Endothelial cell of umbilical vein (primary cell): ENCODE results near the gene CCDC85C.

ENCODE experiments used
- CTCF ChIP-seq, 2 donors: IDR thresholded peaks; 1 replicate in 1 of 2; 2 replicates in 1 of 2; pipeline ENCODE4 v1.5.1; 2011; ENCODE audit warnings: low read length in 2 of 2, mild to moderate bottlenecking in 2 of 2, moderate library complexity in 2 of 2, control low read depth in 1 of 2, inconsistent platforms in 1 of 2, low read depth in 1 of 2; ENCODE audit not compliant: insufficient read depth in 1 of 2; ENCODE audit errors: extremely low read depth in 1 of 2
- POLR2AphosphoS5 ChIP-seq: IDR thresholded peaks from 2 replicates; pipeline ENCODE4 v1.6.1; 2012; ENCODE audit warnings: low read depth, mild to moderate bottlenecking, control low read depth, low read length, moderate library complexity; ENCODE audit not compliant: insufficient read depth

- peak; percentile 46 to 70 for TF ChIP-seq CTCF (IDR thresholded peaks at IDR 0.05; ENCODE audit: extremely low read depth in 1 of 2, insufficient read depth in 1 of 2, low read depth in 1 of 2, low read length in 2 of 2)
- TF ChIP-seq POLR2AphosphoS5, result no peak
These were observed 40.9 kb downstream of the CCDC85C start for GRCh38 chr14:99562856-99563748.
